Keratinocyte (primary cell): ENCODE results near the gene FTO. TPM values are rescaled to one million over a fixed set of nuclear protein-coding genes. Genes with fewer than 3 reads are reported as not detected.

ENCODE experiments used
- DNase-seq: peaks from one replicate; pipeline ENCODE4 v3.0.0-alpha.2; 2011; ENCODE audit warnings: low read depth, missing footprints, low spot score
- FAIRE-seq: peaks from 2 replicates; lab custom pipeline; 2011; peaks lifted over from hg19 to GRCh38; lab: Jason Lieb, UNC
- H2AFZ ChIP-seq: 2 replicates; pipeline ENCODE4 v1.6.0; 2012; ENCODE audit warnings: low read length, control low read depth, inconsistent platforms; ENCODE audit not compliant: control insufficient read depth
- H3K27ac ChIP-seq: 2 replicates; pipeline ENCODE4 v1.5.1; 2011; ENCODE audit warnings: low read length; ENCODE audit not compliant: control insufficient read depth, insufficient read depth
- H3K27me3 ChIP-seq: 3 replicates; pipeline ENCODE4 v1.6.0; 2011; ENCODE audit warnings: low read length; ENCODE audit not compliant: control insufficient read depth, insufficient read depth; ENCODE audit errors: extremely low read depth
- H3K36me3 ChIP-seq, 2 experiments: 2 replicates in 1 of 2; 3 replicates in 1 of 2; pipeline ENCODE4 v1.5.1; 2011; ENCODE audit warnings: low read length in 2 of 2, mild to moderate bottlenecking in 1 of 2; ENCODE audit not compliant: control insufficient read depth in 2 of 2, insufficient read depth in 2 of 2; ENCODE audit errors: extremely low read depth in 1 of 2
- H3K4me1 ChIP-seq: 3 replicates; pipeline ENCODE4 v1.5.1; 2011; ENCODE audit warnings: low read length; ENCODE audit not compliant: control insufficient read depth, insufficient read depth; ENCODE audit errors: extremely low read depth
- H3K4me2 ChIP-seq: 3 replicates; pipeline ENCODE4 v1.6.0; 2011; ENCODE audit warnings: low read depth, low read length; ENCODE audit not compliant: control insufficient read depth, insufficient read depth; ENCODE audit errors: extremely low read depth
- H3K4me3 ChIP-seq, 3 experiments: fragments of 200-600 bp in 1 of 3; sonication (generic) in 1 of 3; 2 replicates in 2 of 3; 3 replicates in 1 of 3; pipeline ENCODE4 v1.5.1; 2011 to 2016; ENCODE audit warnings: low read length in 3 of 3, mild to moderate bottlenecking in 3 of 3, control low read depth in 2 of 3, inconsistent platforms in 1 of 3, low read depth in 1 of 3, mixed read lengths in 1 of 3, mixed run types in 1 of 3, moderate library complexity in 1 of 3; ENCODE audit not compliant: control insufficient read depth in 2 of 3, insufficient read depth in 2 of 3; ENCODE audit errors: extremely low read depth in 1 of 3
- H3K79me2 ChIP-seq: 2 replicates; pipeline ENCODE4 v1.6.0; 2012; ENCODE audit warnings: low read length; ENCODE audit not compliant: control insufficient read depth, insufficient read depth
- H3K9ac ChIP-seq: 3 replicates; pipeline ENCODE4 v1.6.0; 2011; ENCODE audit warnings: low read length; ENCODE audit not compliant: control insufficient read depth, insufficient read depth; ENCODE audit errors: extremely low read depth
- H3K9me1 ChIP-seq: 3 replicates; pipeline ENCODE4 v1.6.0; 2011; ENCODE audit warnings: low read length; ENCODE audit not compliant: control insufficient read depth, insufficient read depth; ENCODE audit errors: extremely low read depth
- H3K9me3 ChIP-seq: 2 replicates; pipeline ENCODE4 v1.5.1; 2012; ENCODE audit warnings: low read depth, low read length; ENCODE audit not compliant: control insufficient read depth
- H4K20me1 ChIP-seq: 3 replicates; pipeline ENCODE4 v1.6.0; 2011; ENCODE audit warnings: low read length; ENCODE audit not compliant: control insufficient read depth, insufficient read depth; ENCODE audit errors: extremely low read depth
- EZH2 ChIP-seq: IDR thresholded peaks from one replicate; pipeline ENCODE4 v1.6.1; 2012; ENCODE audit warnings: inconsistent platforms, mild to moderate bottlenecking, low read length, moderate library complexity
- dilution Hi-C: fragments of 300-500 bp; cut with MboI; formaldehyde crosslinking; loops from one replicate; pipeline ENCODE4 v1.7.0; 2020; ENCODE audit warnings: low sequenced_read_pairs; ENCODE audit not compliant: extremely low pct_ligation_motif_present
- polyA plus RNA-seq, 5 experiments: library from polyadenylated mRNA; depleted of rRNA in 3 of 5; stranded (reverse) in 3 of 5; stranded (forward) in 1 of 5; unstranded in 1 of 5; fragments of >200 nt; gene quantifications; 1 replicate in 1 of 5; 2 replicates in 3 of 5; 3 replicates in 1 of 5; pipeline versions ENCODE4 v1.2.1 to v1.2.3, GENCODE V29; 2011 to 2012; ENCODE audit warnings: missing spikeins in 2 of 5, low read depth in 1 of 5, low replicate concordance in 1 of 5
- TF ChIP-seq, protein P1 (sequence below), 3 experiments: IDR thresholded peaks in 1 of 3; conservative IDR thresholded peaks in 1 of 3; optimal IDR thresholded peaks in 1 of 3; 2 replicates in 2 of 3; 3 replicates in 1 of 3; pipeline versions ENCODE3 to v1.5.1; 2011; ENCODE audit warnings: low read length in 3 of 3, mild to moderate bottlenecking in 3 of 3, moderate library complexity in 2 of 3, control low read depth in 1 of 3, inconsistent platforms in 1 of 3; ENCODE audit not compliant: insufficient read depth in 2 of 3; ENCODE audit errors: extremely low read depth in 1 of 3

Gene FTO
- polyA plus RNA-seq, 1 donor (not counting 4 experiments of a cell fraction or from before 2014, with no cell fraction given), result 56.4 TPM

DNA sequence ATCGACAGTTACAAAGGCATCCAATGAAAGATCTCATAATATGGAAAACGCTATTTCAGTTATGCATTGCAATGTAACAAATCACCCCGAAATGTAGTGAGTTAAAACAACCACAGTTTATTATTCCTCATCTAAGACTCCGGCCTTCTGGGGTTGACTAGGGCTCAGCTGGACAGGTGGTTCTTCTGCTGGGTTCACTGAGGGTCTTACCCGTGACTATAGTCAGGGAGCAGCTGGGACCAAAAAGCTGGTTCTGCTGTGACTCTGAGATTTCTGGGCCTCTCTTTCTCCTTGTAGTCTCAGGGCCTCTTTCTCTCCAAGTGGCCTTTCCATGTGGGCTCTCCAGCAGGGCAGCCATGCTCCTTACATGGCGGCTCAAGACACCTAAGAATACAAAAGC lies 386.6 kb downstream of the FTO start:
- FAIRE-seq, result no peak

DNA sequence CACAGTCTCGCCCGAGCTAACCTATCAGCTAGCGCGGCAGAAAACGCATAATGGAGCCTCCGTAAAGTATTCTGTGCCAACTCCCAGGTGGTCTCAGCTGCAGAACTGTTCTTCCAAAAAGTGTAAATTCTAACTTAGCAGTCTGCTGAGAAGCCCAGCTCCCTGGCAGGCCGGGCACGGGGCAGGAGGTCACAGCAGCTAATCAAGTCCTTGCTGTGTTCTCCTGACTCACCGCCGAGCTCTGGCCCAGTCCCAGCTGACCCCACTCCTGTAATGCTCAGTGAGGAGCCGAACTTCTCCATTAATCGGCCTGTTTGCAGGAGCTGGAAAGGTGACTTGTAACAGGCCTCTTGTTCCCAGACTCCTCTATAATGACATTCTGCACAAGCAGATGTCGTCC lies 389.3 kb downstream of the FTO start:
- H2AFZ ChIP-seq, result no peak overlapping the region
- no peaks in the 10 kb centered on the region for H4K20me1 ChIP-seq
- H3K4me3 ChIP-seq, result no peak overlapping the region
- DNase-seq, result no peak
- H3K9me1 ChIP-seq, result no peaks in the 10 kb centered on the region
- TF ChIP-seq EZH2, result no peak
- TF ChIP-seq, protein P1, sequence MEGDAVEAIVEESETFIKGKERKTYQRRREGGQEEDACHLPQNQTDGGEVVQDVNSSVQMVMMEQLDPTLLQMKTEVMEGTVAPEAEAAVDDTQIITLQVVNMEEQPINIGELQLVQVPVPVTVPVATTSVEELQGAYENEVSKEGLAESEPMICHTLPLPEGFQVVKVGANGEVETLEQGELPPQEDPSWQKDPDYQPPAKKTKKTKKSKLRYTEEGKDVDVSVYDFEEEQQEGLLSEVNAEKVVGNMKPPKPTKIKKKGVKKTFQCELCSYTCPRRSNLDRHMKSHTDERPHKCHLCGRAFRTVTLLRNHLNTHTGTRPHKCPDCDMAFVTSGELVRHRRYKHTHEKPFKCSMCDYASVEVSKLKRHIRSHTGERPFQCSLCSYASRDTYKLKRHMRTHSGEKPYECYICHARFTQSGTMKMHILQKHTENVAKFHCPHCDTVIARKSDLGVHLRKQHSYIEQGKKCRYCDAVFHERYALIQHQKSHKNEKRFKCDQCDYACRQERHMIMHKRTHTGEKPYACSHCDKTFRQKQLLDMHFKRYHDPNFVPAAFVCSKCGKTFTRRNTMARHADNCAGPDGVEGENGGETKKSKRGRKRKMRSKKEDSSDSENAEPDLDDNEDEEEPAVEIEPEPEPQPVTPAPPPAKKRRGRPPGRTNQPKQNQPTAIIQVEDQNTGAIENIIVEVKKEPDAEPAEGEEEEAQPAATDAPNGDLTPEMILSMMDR (optimal IDR thresholded peaks at IDR 0.05 in 1 of 3, IDR thresholded peaks at IDR 0.05 in 1 of 3, conservative IDR thresholded peaks at IDR 0.05 in 1 of 3; ENCODE audit: extremely low read depth in 1 of 3, insufficient read depth in 2 of 3, low read length in 3 of 3), result no peak
- no peak for FAIRE-seq
- no peaks in the 10 kb centered on the region for H3K79me2 ChIP-seq
- H3K36me3 ChIP-seq, result peaks cover 0 to 2% of the 10 kb centered on the region in 2 experiments
- no peak overlapping the region for H3K9ac ChIP-seq
- dilution Hi-C loops, result no loop called here
- no peaks in the 10 kb centered on the region for H3K4me1 ChIP-seq
- no peak overlapping the region for H3K4me2 ChIP-seq
- H3K27me3 ChIP-seq, result no peaks in the 10 kb centered on the region
- no peak overlapping the region for H3K27ac ChIP-seq
- H3K9me3 ChIP-seq, result no peaks in the 10 kb centered on the region

More for the DNA sequence above, 386.6 kb downstream of the FTO start:
- dilution Hi-C loops, result no loop called here
- no peak overlapping the region for H2AFZ ChIP-seq
- DNase-seq, result no peak
- H3K27ac ChIP-seq, result no peak overlapping the region
- no peak overlapping the region for H3K4me2 ChIP-seq
- no peaks in the 10 kb centered on the region for H3K9me1 ChIP-seq
- H3K27me3 ChIP-seq, result no peaks in the 10 kb centered on the region
- no peaks in the 10 kb centered on the region for H3K79me2 ChIP-seq
- no peaks in the 10 kb centered on the region for H3K9me3 ChIP-seq
- no peaks in the 10 kb centered on the region for H4K20me1 ChIP-seq
- no peak overlapping the region for H3K9ac ChIP-seq
- no peak for TF ChIP-seq EZH2
- TF ChIP-seq, protein P1 (optimal IDR thresholded peaks at IDR 0.05 in 1 of 3, IDR thresholded peaks at IDR 0.05 in 1 of 3, conservative IDR thresholded peaks at IDR 0.05 in 1 of 3; ENCODE audit: extremely low read depth in 1 of 3, insufficient read depth in 2 of 3, low read length in 3 of 3), result no peak
- no peaks in the 10 kb centered on the region for H3K4me1 ChIP-seq
- H3K36me3 ChIP-seq, result peaks cover 0 to 2% of the 10 kb centered on the region in 2 experiments
- H3K4me3 ChIP-seq, result no peak overlapping the region
